Measurements from ENCODE around the gene ASTN1. TPM values are rescaled to one million over a fixed set of nuclear protein-coding genes. Genes with fewer than 3 reads are reported as not detected.
"Not testable (repeated sequence)": the region's sequence is repeated elsewhere in the genome, so short reads cannot be mapped to it uniquely, and the experiment has no call there.

The ASTN1 gene
- polyA plus RNA-seq, 4 donors: 1.7 to 9.8 (median 2.1) TPM

- no peak for DNase-seq (ENCODE audit: low read depth in 4 of 4, low spot score in 3 of 4)
Observed at GRCh38 chr1:177116941-177117340, 47.6 kb downstream of the ASTN1 start.

DNA sequence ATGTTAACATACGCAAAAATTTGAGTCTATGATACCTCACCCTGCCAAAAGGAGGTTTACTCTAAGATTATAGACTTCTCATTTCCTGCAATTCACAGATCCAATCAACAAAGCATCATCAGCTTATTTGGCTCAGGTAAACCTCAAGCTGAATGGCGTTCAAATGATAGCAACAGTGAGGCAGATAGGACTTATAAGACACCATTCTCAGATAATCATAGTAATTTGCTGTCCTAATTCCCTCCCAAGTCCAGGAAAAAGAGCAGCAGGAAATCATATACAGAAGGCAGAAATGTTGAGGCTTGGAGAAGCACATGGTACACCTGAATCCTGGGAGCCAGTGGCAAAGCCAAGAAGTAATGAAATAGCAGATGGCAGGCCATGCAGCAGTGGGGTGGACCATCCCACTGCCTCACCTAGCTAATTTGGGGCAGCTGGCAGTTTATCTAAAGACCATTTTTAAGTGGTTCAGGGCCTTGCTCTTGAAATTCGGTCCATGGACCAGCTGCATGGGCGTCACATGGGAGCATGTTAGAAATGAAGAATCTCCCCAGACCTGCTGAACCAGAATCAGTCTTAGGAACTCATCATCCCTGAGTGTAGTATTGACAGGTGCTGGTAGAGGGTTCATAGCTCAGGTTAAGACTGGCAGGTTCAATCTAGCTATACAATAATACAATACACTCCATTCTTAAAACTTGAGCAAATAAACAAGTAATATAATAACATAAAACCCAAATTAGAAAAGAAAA, 57.7 kb downstream of the ASTN1 start:
- DNase-seq (ENCODE audit: low read depth in 4 of 4, low spot score in 3 of 4): no peak

DNA sequence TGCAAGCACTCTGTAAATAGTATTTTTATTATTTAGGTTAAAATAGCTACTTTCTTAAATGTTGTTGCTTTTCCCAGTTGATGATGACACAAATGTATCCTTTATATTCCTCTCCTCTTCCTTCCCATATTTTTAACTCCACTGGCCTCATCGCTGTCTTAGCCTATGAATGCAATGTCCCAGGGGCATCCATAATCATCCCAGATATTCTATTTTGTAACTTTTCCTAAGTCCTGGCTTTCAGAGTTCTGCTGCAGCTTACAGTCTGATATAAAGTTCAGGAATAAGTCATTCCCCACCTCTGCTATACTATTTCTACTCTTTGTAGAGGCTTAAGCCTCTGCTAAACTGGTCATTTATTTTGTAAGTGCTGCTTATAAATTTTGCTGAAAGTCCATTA, 58.3 kb downstream of the ASTN1 start:
- no peak for DNase-seq (ENCODE audit: low read depth in 4 of 4, low spot score in 3 of 4)

DNA sequence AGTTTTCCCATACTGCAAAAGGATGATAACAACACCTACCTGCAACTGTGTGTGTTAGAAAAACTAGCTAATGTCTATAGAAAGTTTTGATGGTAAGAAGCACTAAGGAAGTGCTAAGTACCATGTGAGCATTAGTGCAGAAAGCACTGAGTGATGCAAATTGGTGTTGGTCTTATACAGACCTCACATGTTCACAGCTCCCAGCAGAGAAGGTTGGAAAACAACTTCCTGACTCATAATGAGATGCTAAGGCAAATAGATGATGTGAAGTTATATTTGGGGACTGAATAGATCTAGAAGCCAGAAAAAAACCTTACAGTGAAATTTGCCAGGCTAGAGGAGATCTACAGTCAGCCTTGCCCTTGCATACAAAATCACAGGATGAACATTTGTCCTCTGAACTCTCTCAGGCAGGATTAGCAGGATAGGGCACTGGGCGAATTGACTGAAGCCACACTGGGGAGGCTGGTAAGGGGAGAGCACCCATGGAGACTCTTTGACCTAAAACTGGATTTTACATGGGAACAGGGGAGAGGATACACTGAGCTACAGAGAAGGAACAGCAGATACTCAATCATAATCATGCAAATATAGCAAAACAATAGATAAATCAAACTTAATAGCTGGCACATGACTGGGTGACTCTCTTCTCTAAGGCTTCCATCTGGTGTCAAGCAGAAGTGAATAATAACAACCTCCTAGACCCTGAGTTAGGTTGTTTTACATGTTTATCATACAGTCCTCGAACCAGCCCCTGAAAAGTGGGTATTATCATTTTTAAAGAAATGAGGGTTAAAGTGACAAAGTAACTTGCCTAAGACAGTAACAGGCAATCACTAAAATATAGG, 61.3 kb downstream of the ASTN1 start:
- no peak for DNase-seq (ENCODE audit: low read depth in 4 of 4, low spot score in 3 of 4)

- DNase-seq (ENCODE audit: low read depth in 4 of 4, low spot score in 3 of 4): no peak
Observed at GRCh38 chr1:177092001-177092400, 72.5 kb downstream of the ASTN1 start.

GRCh38 chr1:177091040-177091439, 73.5 kb downstream of the ASTN1 start:
- DNase-seq (ENCODE audit: low read depth in 4 of 4, low spot score in 3 of 4): no peak

DNA sequence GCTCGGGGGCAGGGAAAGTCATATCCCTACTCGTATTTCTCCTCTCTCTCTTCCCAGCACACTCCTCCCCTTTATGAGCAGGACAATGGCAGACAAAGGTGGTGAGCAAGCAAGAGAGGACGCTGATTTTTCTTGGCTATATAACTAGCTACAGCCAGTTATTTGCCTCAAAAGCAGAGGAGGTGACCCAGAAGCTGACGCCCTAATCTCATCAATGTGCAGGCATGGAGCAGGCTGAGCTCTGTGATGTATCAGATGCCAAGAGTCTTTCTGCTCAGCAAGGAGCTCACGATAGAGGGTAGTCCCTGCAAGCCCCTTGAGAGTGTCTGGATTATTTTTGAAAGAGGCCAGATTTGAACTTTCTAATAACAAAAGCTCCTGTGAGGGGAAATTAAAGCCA, 75.5 kb downstream of the ASTN1 start:
- no peak for DNase-seq (ENCODE audit: low read depth in 4 of 4, low spot score in 3 of 4)

DNA sequence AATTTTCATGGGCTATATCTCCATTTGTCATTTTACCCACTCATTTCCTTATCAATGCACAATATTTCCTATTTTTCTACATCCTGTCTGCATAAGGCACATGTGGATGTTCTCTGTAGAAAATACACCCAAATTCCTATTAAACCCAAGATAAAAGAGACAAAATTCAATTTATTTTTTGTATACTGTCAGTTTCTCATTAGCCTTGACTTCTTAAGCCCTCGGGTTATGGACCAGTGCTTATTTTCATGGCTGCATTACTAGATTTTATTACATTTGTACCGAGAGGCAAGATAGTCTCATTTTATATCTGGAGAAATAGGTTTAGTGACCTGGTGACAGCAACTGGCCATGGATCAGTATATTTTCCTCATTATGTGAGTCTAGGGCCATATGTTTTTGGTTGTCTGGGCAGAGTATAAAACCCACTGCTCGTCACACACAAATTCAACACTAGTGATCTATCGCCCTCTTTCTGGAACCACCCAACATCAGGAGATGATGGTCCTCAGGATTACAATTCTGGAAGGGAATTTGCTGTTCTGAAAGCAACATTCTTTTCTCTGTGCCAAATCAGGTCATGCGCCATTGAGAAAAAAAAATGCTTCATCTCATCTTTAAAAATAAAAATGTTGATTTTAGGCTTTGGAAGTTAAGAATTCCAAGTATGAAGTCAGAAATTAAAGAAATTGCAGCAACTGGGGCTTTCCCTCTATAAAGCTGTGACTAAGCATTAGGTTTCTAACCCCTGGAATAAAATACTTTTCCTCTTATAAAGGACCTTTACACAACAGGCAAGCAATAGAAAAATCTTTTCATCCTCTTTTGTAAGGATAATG, 81.4 kb downstream of the ASTN1 start:
- DNase-seq (ENCODE audit: low read depth in 4 of 4, low spot score in 3 of 4): no peak

- no peak for DNase-seq (ENCODE audit: low read depth in 4 of 4, low spot score in 3 of 4)
Observed at GRCh38 chr1:177080564-177080963, 83.9 kb downstream of the ASTN1 start.

DNA sequence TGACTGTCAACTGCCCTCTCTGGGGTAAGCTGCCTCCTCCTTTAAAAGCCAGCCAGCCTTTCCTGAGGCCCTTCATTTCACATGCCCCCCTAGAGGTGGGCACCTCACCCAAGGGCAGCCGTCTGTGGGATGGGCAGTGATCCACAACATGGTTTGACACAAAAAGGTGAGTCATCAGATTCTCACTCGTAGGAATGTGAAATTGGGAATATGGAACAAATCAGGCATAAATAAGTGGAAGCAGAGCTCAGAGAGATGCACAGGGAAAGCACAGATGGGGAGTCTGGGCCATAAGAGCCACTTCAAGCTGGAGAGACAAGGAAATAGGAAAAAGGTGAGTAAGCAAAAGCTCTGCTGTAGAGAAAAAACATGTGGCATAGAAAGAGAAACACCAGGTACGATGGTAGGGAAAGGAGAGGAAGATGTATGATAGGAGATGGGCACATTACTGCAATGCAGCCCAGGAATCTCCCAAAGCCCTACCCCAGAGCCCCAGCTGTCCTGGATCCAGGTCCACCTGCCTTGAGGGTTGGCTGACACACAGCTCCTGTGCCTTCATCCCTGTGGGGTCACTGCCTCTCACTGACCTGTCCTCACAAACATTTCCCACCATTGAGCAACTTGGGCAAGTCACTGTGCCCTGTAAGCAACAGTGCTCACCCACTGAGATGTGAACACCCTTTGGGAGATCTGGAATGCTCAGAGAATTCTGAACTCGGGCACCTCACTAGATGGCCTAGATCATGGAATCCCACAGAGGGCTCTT, 86.6 kb downstream of the ASTN1 start:
- no peak for DNase-seq (ENCODE audit: low read depth in 4 of 4, low spot score in 3 of 4)

GRCh38 chr1:177077006-177077405, 87.5 kb downstream of the ASTN1 start:
- no peak for DNase-seq (ENCODE audit: low read depth in 4 of 4, low spot score in 3 of 4)

- not testable (repeated sequence) for DNase-seq (ENCODE audit: low read depth in 4 of 4, low spot score in 3 of 4)
Observed at GRCh38 chr1:177074811-177075210, 89.7 kb downstream of the ASTN1 start.

- DNase-seq (ENCODE audit: low read depth in 4 of 4, low spot score in 3 of 4): no peak
Observed at GRCh38 chr1:177069490-177069889, 95.0 kb downstream of the ASTN1 start.

DNA sequence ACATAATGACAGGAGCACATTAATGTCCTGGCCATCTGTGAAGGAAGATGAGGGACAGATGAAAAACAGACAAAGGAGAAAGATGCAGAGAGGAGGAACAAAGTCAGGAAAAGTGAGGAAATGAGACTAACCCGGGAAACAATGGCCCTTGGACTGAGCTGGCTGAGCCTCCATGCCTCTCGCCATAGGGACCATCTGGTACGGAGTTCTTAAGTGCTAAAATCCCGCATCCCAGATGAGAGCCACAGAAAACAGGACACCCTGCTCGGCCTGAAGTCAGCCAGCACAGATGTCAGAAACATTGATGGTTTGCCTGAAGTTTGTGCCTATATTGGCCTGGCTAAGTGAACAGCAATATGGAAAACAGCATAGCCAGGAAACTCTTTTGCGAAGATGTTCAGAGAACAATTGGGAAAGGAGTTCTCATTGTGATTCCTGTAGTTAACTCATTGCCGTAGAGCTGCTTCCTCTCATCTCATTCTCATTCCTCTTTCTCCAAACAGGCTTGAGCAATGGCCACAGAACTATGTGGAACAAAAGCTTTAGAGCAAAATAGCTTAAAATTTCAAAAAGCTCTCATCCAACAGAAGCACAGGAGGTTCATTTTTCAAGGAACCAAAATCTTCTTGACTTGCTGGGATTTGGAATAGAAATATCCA, 96.6 kb downstream of the ASTN1 start:
- DNase-seq (ENCODE audit: low read depth in 4 of 4, low spot score in 3 of 4): no peak

- no peak for DNase-seq (ENCODE audit: low read depth in 4 of 4, low spot score in 3 of 4)
Observed at GRCh38 chr1:177065430-177065829, 99.1 kb downstream of the ASTN1 start.

DNA sequence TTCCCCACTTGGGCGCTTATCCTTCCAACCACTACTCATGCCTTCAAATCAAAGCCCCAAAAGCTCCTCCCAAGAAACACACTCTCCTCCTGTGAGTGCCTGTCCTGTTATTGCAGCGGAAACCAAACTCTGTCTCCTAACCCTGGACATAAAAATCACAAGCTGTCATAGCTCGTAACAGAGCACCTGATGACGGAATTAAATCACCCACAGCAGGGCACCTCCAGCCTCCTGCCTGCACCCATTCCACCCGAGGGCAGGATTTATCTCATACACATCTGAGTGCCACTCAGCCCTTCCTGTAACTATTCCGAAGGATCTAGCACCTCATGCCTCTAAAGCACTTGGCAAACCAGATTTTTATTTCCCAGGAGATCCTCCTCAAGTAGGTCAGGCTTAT, 100.9 kb downstream of the ASTN1 start:
- DNase-seq (ENCODE audit: low read depth in 4 of 4, low spot score in 3 of 4): no peak

DNA sequence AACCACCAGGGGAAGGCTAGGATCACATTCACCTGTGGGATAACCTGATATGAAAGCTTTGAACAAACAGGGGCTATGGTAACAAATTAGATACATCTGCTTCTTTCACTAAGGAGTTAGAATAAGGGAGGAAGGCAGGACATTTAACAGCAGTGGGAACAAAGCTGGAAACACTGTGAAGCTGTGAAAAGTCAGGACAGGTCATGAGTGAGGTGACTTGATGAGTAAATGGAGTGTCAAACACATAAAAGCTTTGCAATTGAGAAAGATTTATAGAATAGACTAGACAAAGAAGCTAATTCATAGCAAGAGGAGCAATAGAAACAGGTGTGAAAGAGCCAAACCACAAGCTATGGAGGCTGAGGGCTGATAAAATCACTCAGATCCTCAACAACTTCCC, 110.0 kb downstream of the ASTN1 start:
- DNase-seq (ENCODE audit: low read depth in 4 of 4, low spot score in 3 of 4): peak in 1 of 4 donors; percentile 17

GRCh38 chr1:177053648-177054047, 110.9 kb downstream of the ASTN1 start:
- no peak for DNase-seq (ENCODE audit: low read depth in 4 of 4, low spot score in 3 of 4)

DNA sequence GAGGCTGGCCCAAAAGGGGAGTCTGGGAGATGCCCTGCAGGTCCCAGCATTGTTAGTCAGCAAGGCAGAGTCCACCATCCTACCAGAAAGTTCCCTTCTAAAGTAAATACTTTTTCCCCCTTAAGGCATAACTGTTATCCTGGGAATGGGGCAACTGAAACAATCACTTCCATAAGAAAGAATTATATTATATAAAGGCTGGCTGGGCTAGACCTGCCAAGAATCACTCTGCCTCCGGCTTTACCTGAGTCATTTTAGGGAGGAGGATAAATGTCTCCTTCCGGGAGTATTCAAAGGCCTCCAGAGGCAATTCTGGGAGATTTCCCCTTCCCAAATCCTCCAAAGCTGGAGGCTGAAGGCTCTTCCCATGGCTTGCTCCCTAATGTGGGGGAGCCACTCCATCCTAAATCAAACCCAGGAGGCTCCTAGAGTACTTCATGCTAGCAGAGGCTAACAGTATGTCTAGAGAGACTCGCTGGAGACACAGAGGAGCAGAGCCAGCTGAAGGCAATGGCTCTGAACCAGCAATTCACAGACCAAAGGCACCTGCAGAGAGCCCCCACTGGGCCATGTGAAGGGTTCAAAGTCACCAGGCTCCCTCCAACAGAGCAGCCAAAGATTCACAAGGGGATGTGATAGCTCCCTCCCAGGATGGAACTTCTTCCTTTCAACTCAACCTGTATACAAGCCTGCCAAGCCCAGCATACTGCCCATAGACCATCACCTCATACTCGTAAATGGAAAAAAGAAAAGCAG, 116.0 kb downstream of the ASTN1 start:
- no peak for DNase-seq (ENCODE audit: low read depth in 4 of 4, low spot score in 3 of 4)
